ENCODE results near the gene SELENOK.
A peak's percentile ranks its signal among the peaks of the same experiment; 100 is the strongest.

SELENOK gene

DNA sequence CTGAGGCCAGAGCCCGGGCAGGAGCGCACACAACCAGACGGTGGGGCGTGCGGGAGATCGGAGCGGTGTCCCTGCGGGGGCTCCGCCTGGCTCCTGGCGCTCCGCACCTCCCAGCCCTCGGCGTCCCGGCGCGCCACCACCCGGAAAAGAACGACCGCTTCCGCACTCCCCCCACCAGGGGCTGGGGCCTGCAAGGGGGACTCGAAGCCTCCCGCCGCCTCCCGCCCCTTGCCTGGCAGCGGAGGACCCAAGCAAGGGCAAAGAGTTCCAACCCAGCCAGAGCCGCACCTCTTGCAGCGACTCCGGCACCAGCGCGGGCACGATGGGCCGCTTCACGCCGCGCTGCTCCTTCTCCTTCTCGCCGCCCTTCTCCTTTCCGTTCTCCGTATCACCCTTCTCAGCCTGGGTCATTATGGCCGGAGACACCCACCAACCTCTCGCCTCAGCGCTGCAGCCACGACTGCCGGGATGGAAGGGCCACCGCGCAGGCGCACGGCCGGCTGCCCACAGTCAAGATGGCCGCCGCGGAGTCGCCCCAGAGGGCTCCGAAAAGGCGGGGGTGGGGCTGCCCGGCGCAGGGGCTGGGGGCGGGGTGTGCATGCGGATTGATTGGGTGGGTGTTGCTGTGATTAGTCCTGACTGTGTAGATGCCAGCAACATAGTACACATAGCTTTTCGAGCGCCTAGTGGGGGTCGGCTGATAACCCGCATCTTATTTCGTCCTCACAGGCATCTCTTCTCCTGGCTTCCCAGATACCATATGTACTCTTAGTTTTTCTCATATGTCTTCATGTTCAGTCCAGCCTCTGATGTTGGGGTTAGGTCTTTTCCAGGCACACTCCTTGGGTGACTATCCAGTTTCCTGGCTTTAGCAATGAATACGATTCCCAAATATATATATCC, 9.7 kb downstream of the SELENOK start, which contains the start of gene ACTR8:
ACTR8 (minus strand) TSS at position 462 of the 903 bp plus-strand sequence; CDS start at position 411, 51 bp downstream.
- peak; percentile 63 to 78 for DNase-seq

DNA sequence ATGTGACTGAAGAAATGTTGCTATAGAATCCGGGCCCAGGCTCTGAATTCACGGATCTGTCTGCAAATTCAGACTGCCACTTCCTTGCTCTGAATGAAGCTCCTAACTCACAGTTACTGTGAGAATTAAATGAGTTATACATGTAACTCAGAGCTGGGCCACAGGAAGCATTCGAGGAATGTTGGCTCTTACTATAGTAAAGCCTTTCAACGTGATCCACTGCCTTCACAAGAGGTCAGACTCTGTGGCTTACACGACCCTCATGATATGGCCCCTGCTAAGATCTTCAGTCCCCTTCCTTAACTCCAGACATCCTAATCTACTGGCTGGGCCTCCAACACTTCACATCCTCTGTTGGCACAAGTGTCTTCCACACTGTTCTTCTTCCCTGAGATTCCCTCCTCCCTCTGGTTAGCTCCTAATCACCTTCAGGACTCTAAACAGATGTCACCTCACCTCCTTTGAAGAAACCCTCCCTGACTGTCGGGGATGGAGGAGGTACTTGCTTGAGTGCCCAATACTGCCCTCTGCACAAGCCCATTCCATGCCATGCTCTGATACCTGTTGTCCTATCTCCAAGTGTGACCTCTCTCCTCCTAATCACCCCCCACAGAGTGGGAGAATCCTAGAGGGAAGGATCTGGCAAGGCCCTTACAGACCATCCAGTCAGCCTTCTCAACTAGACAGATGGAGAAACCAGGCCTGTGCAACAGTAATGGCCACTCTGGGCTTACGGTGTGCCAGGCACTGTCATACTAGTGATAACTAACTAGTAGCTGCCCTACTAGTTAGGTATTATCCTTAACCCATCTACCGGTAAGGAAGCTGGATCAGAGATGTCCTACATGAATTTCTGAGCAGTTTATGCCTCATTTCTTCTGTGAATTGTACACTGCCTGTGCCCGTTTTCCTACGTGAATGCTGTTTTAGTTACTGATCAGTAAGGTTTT, 11.0 kb downstream of the SELENOK start:
- no peak for DNase-seq

DNA sequence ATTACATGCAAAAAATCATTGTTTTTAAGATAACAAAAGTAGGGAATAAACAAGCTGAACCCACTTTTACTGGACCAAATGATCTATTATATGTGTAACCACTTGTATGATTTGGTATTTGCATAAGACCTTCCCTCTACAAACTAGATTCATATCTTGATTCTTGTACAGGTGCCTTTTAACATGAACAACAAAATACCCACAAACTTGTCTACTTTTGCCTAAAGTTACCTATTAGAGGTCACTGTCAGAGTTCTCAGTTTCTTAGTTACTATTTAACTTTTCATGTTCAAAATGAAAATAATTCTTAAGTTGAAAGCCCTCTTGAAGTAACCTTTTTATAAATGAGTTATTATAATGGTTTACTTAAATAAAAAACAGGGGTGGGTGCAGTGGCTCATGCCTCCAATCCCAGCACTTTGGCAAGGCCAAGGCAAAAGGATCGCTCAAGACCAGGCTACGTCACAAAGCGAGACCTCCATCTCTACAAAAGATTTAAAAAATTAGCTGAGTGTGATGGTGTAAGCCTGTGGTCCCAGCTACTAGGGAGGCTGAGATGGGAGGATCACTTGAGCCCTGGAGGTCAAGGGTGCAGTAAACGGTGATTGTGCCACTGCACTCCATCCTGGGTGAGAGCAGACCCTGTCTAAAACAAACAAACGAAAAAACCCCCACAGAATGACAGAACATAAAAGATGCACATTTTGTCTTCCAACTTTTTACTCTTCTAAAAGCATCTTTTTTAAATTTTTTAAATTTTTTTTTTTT, 25.7 kb downstream of the SELENOK start:
- DNase-seq: no peak

GRCh38 chr3:53863145-53863544, 28.5 kb downstream of the SELENOK start:
- no peak for DNase-seq

GRCh38 chr3:53862241-53862640, 29.4 kb downstream of the SELENOK start:
- DNase-seq: no peak

DNA sequence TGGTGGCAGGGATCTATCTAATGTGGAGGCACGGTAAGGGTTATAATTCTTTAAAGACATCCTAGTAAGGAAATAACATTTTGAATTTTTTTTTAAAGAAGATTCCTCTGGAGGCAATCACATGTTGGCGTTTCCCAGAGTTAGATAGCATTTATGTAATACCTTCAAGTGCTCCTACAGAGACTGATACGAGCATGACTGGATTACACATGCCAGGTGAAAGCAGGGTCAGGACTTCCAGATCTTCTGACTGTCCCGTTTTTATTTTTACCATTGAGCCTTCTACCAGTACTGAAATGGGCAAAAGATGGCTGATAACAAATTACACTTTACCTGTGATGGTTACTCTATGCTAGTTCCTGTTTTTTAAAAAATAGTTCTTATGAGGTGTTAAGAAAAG, 31.5 kb downstream of the SELENOK start:
- no peak for DNase-seq

DNA sequence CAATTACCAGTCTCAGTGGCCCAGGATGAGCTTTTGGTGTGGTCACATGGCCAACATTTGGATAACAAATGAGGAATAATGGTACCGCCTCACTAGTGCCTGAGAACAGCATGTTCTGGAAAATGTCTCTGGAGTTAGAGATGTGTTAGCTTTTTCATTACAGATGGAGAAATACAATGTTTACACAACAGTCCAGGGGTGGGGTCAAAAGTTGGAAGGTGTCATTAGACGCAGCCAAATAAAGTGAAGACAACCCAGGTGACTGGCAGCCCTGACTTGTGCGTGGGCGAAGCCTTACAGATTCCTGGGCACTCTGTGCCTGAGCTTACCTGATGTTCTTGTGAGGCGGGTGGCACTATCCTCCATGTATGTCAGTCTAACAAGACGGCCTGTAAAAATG, 32.5 kb downstream of the SELENOK start:
- DNase-seq: no peak

DNA sequence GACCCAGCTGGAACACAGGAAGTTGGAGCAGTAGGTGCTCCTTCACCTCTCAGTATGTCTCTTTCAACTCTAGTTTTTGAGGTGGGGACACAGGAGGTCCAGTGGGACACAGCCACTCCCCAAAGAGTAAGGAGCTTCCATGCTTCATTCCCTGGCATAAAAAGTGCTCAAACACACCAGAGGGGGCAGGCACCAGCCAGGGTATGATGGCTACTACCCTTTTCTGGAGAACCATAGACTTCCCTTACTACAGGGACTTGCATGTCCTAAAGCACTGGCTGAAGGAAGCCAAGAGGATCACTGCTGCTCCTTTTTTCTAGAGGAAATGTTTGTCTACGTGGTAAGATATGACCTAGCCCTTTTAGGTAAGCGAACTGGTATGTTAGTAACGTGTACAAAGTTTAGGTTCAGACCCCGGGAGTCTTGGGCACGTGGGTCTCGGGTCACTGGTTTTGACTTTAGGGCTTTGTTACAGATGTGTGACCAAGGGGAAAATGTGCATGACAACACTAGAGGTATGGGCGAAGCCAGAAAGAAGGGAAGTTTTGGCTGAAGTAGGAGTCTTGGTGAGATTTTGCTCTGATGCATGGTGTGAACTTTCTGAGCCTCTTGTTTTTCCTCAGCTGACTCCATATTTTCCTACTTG, 33.4 kb downstream of the SELENOK start:
- no peak for DNase-seq

DNA sequence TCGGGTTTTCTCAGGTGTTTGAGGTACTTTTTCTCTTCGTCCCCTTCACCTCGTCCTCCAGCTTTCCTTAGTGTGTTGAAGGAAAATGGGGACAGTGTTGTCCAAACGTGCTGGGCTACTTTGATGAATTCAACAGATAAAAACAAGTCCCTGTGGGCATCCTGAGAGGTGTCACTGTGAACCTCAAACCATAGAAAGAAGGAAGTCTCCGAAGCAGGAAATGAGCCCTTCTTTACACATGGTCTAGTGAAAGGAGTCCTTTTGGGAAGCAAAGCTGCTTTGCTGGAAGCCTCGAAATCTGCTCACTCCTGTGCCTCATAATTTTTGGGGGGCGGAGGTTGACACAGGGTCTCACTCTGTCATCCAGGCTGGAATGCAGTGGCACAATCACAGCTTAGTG, 34.7 kb downstream of the SELENOK start:
- DNase-seq: no peak

GRCh38 chr3:53850895-53851294, 40.8 kb downstream of the SELENOK start:
- peak in 1 of 2 experiments; percentile 9 for DNase-seq

DNA sequence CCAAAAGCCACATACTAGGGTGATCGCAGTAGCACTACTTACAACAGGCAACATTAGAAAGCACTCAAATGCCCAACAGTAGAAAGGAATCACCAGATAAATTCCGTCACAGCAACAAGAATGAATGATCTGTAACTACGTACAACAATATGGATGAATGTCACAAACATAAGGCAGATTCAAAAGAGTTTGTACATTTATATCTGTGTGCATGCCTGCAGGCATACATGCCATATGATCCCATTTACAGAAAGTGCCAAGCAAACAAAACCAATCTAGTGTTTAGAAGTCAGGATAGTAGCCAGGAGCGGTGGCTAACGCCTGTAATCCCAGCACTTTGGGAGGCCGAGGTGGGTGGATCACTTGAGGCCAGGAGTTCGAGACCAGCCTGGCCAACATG, 41.7 kb downstream of the SELENOK start:
- DNase-seq: no peak

DNA sequence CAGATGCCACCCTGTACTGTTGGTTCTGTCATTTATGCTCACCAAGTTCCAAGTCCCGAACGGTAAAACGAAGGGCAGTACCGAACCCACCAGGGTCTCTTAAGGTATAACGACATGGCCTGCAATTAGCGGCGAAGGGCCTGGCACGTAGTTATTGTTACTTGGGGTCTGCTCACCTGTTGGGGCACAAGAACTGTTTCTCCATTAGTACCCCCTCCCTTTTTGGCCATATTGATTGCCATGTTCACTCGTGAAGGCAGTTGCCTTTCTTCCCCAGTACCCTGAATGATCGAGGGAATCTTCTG, 44.9 kb downstream of the SELENOK start:
- DNase-seq: no peak

- no peak for DNase-seq
Measured at GRCh38 chr3:53846134-53846850, 45.4 kb downstream of the SELENOK start, which contains the start of the genes CHDH and IL17RB. CHDH (minus strand) TSS chr3:53846419; CDS start chr3:53824008, 22,411 bp downstream. IL17RB (plus strand) TSS chr3:53846568; CDS start chr3:53846589, 21 bp downstream.

DNA sequence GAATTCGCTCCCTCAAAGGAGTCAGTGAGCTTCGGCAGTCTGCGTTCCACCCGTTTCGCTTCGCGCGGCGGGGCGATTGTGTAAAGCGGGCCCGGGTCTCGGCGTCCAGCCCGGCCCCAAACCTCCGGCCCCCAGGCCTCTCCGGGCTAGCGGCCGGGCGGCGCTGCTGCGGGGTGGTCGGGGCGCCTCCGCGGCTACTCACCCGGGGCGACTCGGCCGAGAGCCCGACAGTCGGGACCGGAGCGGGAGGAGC, 45.9 kb downstream of the SELENOK start:
- no peak for DNase-seq

DNA sequence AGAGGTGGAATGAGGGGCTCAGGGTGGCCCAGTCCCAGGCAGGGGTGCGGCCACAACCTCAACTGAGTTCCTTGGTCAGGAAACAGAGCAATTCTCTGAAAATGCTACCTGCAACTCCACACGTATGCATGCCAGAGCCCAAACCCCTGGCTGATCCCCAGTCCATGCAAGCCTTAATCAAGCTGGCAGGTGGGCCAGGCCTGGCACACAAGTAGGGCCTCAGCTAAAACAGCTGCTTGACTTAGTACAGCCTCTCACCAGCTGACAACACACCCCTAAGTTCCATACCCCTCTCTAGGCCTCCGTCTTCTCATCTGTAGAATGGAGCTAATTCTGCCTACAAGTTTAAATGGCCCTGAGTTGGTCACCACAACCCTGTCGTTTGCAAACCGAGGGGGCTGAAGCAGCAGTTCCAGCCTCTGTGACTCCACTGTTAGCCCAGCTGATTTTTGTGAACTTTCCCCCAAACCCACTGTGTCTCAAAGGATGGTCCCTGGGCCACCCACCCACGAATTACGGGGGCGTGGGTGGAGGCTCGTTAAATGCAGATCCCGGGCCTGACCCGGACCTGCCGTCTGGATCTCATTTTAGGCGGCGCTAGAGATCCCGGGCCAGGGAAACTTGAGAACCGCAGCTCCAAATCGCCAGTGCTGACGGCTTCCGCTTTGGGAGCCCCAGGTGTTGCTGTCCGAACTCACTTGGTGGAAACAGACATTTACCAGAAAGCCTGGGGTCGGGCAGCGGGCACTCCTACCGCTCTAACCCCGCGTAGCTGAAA, 46.4 kb downstream of the SELENOK start:
- no peak for DNase-seq

DNA sequence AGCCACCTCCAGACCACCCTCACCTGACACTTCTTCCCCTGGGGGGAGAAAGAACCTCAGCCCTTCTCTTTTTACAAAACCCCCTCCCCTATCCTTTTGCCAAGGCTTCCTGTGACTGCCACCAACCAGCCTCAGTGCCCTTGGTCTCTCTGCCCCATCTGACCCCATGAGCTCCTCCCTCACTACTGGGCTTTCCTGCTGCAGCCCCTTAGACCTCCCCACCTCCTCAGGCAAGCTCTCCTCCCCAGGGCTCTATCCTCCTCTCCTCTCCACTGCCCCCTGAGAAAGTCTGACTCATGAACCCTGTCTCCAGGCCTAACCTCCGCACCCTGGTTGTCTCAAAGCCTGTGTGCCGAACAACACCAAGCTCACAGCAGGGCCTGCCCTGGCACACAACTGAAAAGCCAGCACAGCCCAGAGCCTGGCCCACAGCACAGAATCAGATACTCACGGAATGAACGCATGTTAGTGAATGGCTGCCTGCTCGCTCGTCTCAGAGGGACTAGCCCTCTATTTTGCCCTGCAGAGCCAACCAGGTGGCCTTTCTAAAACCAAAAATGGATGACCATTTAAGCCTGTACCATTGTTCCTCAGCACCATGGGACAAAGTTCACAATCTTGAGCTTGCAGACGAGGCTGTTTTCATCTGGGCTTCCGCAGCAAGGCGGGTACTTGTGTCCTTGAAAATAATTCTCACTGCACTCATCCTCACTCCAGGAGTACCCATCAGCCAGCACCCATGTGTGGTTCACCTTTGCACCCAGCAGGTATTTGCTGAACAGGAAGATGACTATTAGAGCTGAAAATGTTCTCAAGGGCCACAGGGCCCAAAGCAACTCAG, 47.2 kb downstream of the SELENOK start:
- DNase-seq: no peak

- no peak for DNase-seq
Measured at GRCh38 chr3:53843195-53844177, 48.2 kb downstream of the SELENOK start.

GRCh38 chr3:53842436-53843194, 49.0 kb downstream of the SELENOK start:
- DNase-seq: peak; percentile 58 to 61

Measured in SHP77 (cell line).